ENCODE results near the gene NTMT2. TPM values are rescaled to one million over a fixed set of nuclear protein-coding genes. Genes with fewer than 3 reads are reported as not detected.

The NTMT2 gene
- total and polyA plus RNA-seq, 2 of the 8 experiments (the other 6 are each of a cell fraction or from before 2014, with no cell fraction given) = 0.38 TPM; not detected in 1

GRCh38 chr1:170096806-170097340 lies 48.9 kb upstream of the NTMT2 start:
- Histone ChIP-seq H3K23me2 (ENCODE audit: low read depth, low read length) (no peaks in the 10 kb centered on the region), H2BK5ac (ENCODE audit: low read depth, low read length) (no peak overlapping the region), H2BK15ac (ENCODE audit: low read length) (no peak overlapping the region), H2AFZ (ENCODE audit: low read length) (no peak overlapping the region), H3K23ac (ENCODE audit: insufficient read length) (no peak overlapping the region), H3K36me3 (ENCODE audit: control insufficient read depth in 2 of 4, insufficient read depth in 4 of 4, low read length in 3 of 4) (no peaks in the 10 kb centered on the region), H3K4me2 (ENCODE audit: insufficient read depth in 1 of 2, low read depth in 2 of 2, low read length in 2 of 2) (no peak overlapping the region), H3K9ac (replicated peaks in 1 of 4; ENCODE audit: extremely low read depth in 1 of 4, low read depth in 3 of 4, low read length in 3 of 4) (no peak overlapping the region), H3K9me3 (ENCODE audit: insufficient read depth in 2 of 2, low read depth in 1 of 2, low read length in 1 of 2) (peaks cover 0 to 4% of the 10 kb centered on the region in 2 experiments; a peak in 1 of 4 replicates), H3K79me1 (ENCODE audit: low read depth, low read length) (no peaks in the 10 kb centered on the region), H3K79me2 (ENCODE audit: control insufficient read depth in 1 of 2, insufficient read depth in 2 of 2, low read length in 2 of 2) (no peaks in the 10 kb centered on the region), H2AK5ac (ENCODE audit: low read depth, low read length) (no peak overlapping the region), H4K8ac (ENCODE audit: extremely low read depth, insufficient read depth, low read length) (no peak overlapping the region), H3K4me3 (ENCODE audit: extremely low read depth in 1 of 4, insufficient read depth in 2 of 4, low read depth in 3 of 4, low read length in 4 of 4) (no peak overlapping the region), H2BK20ac (ENCODE audit: low read length) (no peak overlapping the region), H2BK120ac (replicated peaks; ENCODE audit: low read depth, low read length) (no peak overlapping the region), H3K18ac (ENCODE audit: extremely low read depth, low read length) (no peak overlapping the region), H2BK12ac (ENCODE audit: low read depth, low read length) (no peak overlapping the region), H3K14ac (ENCODE audit: insufficient read length) (no peak overlapping the region), H3K4me1 (replicated peaks in 1 of 4; ENCODE audit: control insufficient read depth in 3 of 4, insufficient read depth in 4 of 4, low read length in 3 of 4) (no peaks in the 10 kb centered on the region), H4K5ac (ENCODE audit: insufficient read length, low read depth, low read length) (no peak overlapping the region), H3K27ac (ENCODE audit: low read depth, low read length) (no peak overlapping the region), H4K91ac (replicated peaks; ENCODE audit: insufficient read length, low read length) (no peak overlapping the region), H3K27me3 (replicated peaks in 1 of 4; ENCODE audit: control insufficient read depth in 3 of 4, extremely low read depth in 1 of 4, insufficient read depth in 3 of 4, low read length in 3 of 4) (no peaks in the 10 kb centered on the region), H3K56ac (replicated peaks; ENCODE audit: insufficient read length, low read depth, low read length) (no peak overlapping the region), H4K20me1 (replicated peaks in 1 of 2; ENCODE audit: control insufficient read depth in 1 of 2, insufficient read depth in 2 of 2, low read length in 2 of 2) (no peaks in the 10 kb centered on the region), H3K4ac (replicated peaks; ENCODE audit: insufficient read length, low read depth, low read length) (no peak overlapping the region)
- FAIRE-seq = no peak
- WGBS, 2 experiments (ENCODE audit: extremely low coverage in 1 of 2, insufficient coverage in 1 of 2, insufficient read length in 1 of 2, insufficient replicate concordance in 2 of 2, low coverage in 1 of 2, low lambda C conversion rate in 2 of 2, missing lambda C conversion rate in 1 of 2) = 86% methylated on average over 4 of the region's 4 CpGs; no CpG with 5 or more reads in 1 of the 2 experiments
- ChIA-PET CTCF (ENCODE audit: partially characterized antibody) (no interaction called here), POLR2A (ENCODE audit: partially characterized antibody) (no interaction called here)
- no peak for DNase-seq (ENCODE audit: low read depth in 1 of 2, low spot score in 2 of 2)
- TF ChIP-seq SP1 (IDR thresholded peaks at IDR 0.05; ENCODE audit: low read depth, low read length) = no peak
- TF ChIP-seq CHD2 (IDR thresholded peaks at IDR 0.05; ENCODE audit: low read length) = no peak
- no peak for TF ChIP-seq TEAD4 (IDR thresholded peaks at IDR 0.05; ENCODE audit: low read depth, low read length)
- TF ChIP-seq SRF (IDR thresholded peaks at IDR 0.05; ENCODE audit: low read depth, low read length) = no peak
- TF ChIP-seq CREB1 (IDR thresholded peaks at IDR 0.05) = no peak
- TF ChIP-seq EGR1 (IDR thresholded peaks at IDR 0.05; ENCODE audit: borderline replicate concordance, low read depth, low read length) = no peak
- TF ChIP-seq HDAC6 (IDR thresholded peaks at IDR 0.05; ENCODE audit: low read depth, low read length) = no peak
- TF ChIP-seq CEBPB (IDR thresholded peaks at IDR 0.05; ENCODE audit: low read depth, low read length) = no peak
- no peak for TF ChIP-seq YY1 (IDR thresholded peaks at IDR 0.05; ENCODE audit: low read depth, low read length)
- no peak for TF ChIP-seq RXRA (IDR thresholded peaks at IDR 0.05; ENCODE audit: insufficient read depth, low read depth, low read length)
- no peak for TF ChIP-seq E2F6 (IDR thresholded peaks at IDR 0.05)
- TF ChIP-seq CTBP2 (IDR thresholded peaks at IDR 0.05; ENCODE audit: borderline replicate concordance, insufficient read depth, insufficient read length, low read length) = no peak
- no peak for TF ChIP-seq KDM1A (IDR thresholded peaks at IDR 0.05; ENCODE audit: borderline replicate concordance, low read length)
- no peak for TF ChIP-seq SIRT6 (IDR thresholded peaks at IDR 0.05; ENCODE audit: low read length)
- no peak for TF ChIP-seq POU5F1 (IDR thresholded peaks at IDR 0.05; ENCODE audit: low read depth, low read length)
- no peak for TF ChIP-seq SIX5 (IDR thresholded peaks at IDR 0.05; ENCODE audit: low read depth, low read length)
